SU-DHL-6 (cell line): ENCODE measurements around the gene DNER.

Source experiments
- H2AFZ ChIP-seq: fragments of 200-600 bp; sonication (generic); 2 replicates; pipeline ENCODE4 v1.6.1; 2014; ENCODE audit warnings: low read depth, mild to moderate bottlenecking, moderate library complexity, mixed read lengths, antibody characterized with exemption, low read length; ENCODE audit not compliant: severe bottlenecking
- H3F3A ChIP-seq: fragments of 200-600 bp; shearing (Covaris generic); 2 replicates; pipeline ENCODE4 v1.6.0; 2016; ENCODE audit warnings: antibody characterized with exemption, mild to moderate bottlenecking; ENCODE audit not compliant: insufficient read depth
- H3K27ac ChIP-seq: fragments of 200-600 bp; sonication (generic); 2 replicates; pipeline ENCODE4 v1.5.1; 2016; ENCODE audit warnings: low read depth, mild to moderate bottlenecking, low read length, moderate library complexity, mixed read lengths
- H3K27me3 ChIP-seq: fragments of 200-600 bp; sonication (generic), shearing (Covaris generic); 2 replicates; pipeline ENCODE4 v1.6.0; 2014; ENCODE audit warnings: mild to moderate bottlenecking, low read length
- H3K36me3 ChIP-seq: fragments of 200-600 bp; sonication (generic); 2 replicates; pipeline ENCODE4 v1.6.1; 2014; ENCODE audit warnings: mild to moderate bottlenecking, low read length, mixed read lengths
- H3K4me2 ChIP-seq: fragments of 300-600, 200-600 bp; shearing (Covaris generic), sonication (generic); 2 replicates; pipeline ENCODE4 v1.6.0; 2014; ENCODE audit warnings: low read length, low read depth, mild to moderate bottlenecking; ENCODE audit not compliant: poor library complexity, severe bottlenecking
- H3K4me3 ChIP-seq: fragments of 200-600 bp; sonication (generic); 2 replicates; pipeline ENCODE4 v1.5.1; 2014; ENCODE audit warnings: antibody characterized with exemption, low read length, mild to moderate bottlenecking, mixed read lengths; ENCODE audit not compliant: insufficient read depth, poor library complexity, severe bottlenecking
- H3K79me2 ChIP-seq: fragments of 200-600 bp; sonication (generic); 2 replicates; pipeline ENCODE4 v1.6.1; 2014; ENCODE audit warnings: mild to moderate bottlenecking, low read length, moderate library complexity; ENCODE audit not compliant: insufficient read depth
- H3K9ac ChIP-seq: fragments of 200-600 bp; sonication (generic); 2 replicates; pipeline ENCODE4 v1.7.0; 2014; ENCODE audit warnings: mild to moderate bottlenecking, low read length
- H3K9me2 ChIP-seq: fragments of 200-600 bp; sonication (generic); replicated peaks from 2 replicates; pipeline ENCODE4 v1.6.1; 2014; ENCODE audit warnings: low read length; ENCODE audit not compliant: insufficient read depth
- H3K9me3 ChIP-seq: fragments of 200-600 bp; sonication (generic); 2 replicates; pipeline ENCODE4 v1.6.1; 2014; ENCODE audit warnings: low read length, mixed read lengths; ENCODE audit not compliant: insufficient read depth
- H4K20me1 ChIP-seq: fragments of 200-600 bp; sonication (generic); 2 replicates; pipeline ENCODE4 v1.6.1; 2014; ENCODE audit warnings: low read depth, mild to moderate bottlenecking, antibody characterized with exemption, low read length, moderate library complexity, mixed read lengths
- EZH2phosphoT487 ChIP-seq: fragments of 200-600 bp; sonication (generic), shearing (Covaris generic); conservative IDR thresholded peaks from 2 replicates; pipeline ENCODE4 v1.6.1; 2018; ENCODE audit warnings: mild to moderate bottlenecking, antibody characterized with exemption, low read length, moderate library complexity, mixed read lengths
- TF ChIP-seq, protein P1 (sequence below): fragments of 200-600 bp; sonication (generic); IDR thresholded peaks from one replicate; pipeline ENCODE4 v1.5.1; 2017; ENCODE audit warnings: antibody characterized with exemption, mild to moderate bottlenecking, low read length, moderate library complexity; ENCODE audit not compliant: insufficient read depth, poor library complexity, severe bottlenecking

The DNER gene

DNA sequence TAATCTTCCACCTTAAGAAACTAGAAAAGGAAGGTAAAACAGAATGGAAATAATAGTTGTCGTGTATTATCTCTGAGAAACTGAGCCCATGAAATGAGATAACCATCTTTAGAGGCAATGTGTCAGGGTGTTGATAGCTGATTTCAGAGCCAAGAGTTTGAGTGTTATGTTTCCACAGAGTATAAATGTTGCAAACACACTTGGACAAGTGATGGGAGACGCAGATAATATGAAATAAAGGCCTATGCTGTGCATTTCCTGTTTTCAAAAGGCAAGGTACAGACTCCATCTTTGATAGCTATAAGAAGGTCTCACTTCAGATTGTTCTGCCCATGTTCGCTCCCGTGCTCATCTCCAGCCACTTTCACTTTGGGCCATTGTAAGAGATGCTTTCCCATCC, 25.9 kb upstream of the DNER start:
- no peaks in the 10 kb centered on the region for H3K27me3 ChIP-seq
- H3K4me2 ChIP-seq, result no peak overlapping the region
- H3K9me3 ChIP-seq, result peaks cover 13% of the 10 kb centered on the region; the same call in 1 of the 2 replicates
- H3K79me2 ChIP-seq, result no peaks in the 10 kb centered on the region
- no peaks in the 10 kb centered on the region for H3K36me3 ChIP-seq
- no peak overlapping the region for H3K27ac ChIP-seq
- no peak overlapping the region for H3K4me3 ChIP-seq
- H4K20me1 ChIP-seq, result no peaks in the 10 kb centered on the region
- H2AFZ ChIP-seq, result no peak overlapping the region
- no peak overlapping the region for H3K9ac ChIP-seq
- H3K9me2 ChIP-seq, result no peaks in the 10 kb centered on the region
- H3F3A ChIP-seq, result no peaks in the 10 kb centered on the region
- no peak for TF ChIP-seq EZH2phosphoT487
- TF ChIP-seq, protein P1, sequence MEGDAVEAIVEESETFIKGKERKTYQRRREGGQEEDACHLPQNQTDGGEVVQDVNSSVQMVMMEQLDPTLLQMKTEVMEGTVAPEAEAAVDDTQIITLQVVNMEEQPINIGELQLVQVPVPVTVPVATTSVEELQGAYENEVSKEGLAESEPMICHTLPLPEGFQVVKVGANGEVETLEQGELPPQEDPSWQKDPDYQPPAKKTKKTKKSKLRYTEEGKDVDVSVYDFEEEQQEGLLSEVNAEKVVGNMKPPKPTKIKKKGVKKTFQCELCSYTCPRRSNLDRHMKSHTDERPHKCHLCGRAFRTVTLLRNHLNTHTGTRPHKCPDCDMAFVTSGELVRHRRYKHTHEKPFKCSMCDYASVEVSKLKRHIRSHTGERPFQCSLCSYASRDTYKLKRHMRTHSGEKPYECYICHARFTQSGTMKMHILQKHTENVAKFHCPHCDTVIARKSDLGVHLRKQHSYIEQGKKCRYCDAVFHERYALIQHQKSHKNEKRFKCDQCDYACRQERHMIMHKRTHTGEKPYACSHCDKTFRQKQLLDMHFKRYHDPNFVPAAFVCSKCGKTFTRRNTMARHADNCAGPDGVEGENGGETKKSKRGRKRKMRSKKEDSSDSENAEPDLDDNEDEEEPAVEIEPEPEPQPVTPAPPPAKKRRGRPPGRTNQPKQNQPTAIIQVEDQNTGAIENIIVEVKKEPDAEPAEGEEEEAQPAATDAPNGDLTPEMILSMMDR, result no peak

DNA sequence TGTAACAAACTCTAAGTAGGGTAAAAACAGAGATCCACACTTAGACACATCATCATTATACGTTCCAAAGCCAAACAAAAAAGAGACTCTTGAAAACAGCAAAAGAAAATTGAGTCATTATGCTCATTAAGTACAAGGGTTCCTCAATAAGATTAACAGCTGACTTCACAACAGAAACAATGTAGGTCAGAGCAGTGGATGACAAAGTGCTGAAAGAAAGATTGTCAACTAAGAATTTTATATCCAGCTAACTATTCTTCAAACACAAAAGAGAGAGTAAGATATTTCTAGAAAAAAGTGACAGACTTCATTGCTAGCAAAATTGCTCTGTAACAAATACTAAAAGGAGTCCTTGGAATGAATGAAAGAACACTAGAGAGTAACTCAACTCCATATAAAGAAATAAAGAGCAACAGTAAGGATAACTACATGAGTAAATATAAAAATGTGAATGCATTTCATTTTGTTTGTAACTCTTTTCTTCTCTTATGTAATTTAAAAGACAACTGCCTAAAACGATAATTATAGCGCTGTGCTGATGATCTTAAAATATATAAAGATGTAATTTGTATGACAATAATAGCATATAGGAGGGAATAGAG, 23.8 kb upstream of the DNER start:
- no peaks in the 10 kb centered on the region for H4K20me1 ChIP-seq

DNA sequence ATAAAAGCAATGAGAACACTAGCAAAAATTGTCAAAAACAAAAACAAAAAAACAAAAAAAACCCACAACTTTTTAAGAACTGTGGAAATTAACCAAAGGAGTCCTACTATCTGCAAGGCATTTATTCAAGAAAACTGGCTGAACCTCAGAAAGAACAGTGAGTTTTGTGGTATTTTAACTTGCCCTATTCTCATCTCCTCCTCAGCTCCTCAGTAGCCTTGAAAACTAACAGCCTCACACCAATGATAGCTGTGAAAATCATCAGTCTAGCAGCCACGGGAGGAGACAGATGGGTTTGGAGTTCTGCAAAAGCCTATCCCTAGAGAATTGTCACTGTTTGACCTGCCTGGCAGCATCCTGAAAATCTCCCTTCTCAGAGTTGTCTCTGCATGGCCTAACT, 20.1 kb upstream of the DNER start:
- Histone ChIP-seq H3K27me3 (no peaks in the 10 kb centered on the region), H3F3A (no peaks in the 10 kb centered on the region), H4K20me1 (no peaks in the 10 kb centered on the region), H3K9ac (no peak overlapping the region), H2AFZ (no peak overlapping the region), H3K9me3 (peaks cover 13% of the 10 kb centered on the region; the same call in 1 of the 2 replicates), H3K79me2 (no peaks in the 10 kb centered on the region), H3K27ac (no peak overlapping the region), H3K4me3 (no peak overlapping the region), H3K9me2 (no peaks in the 10 kb centered on the region), H3K36me3 (no peaks in the 10 kb centered on the region), H3K4me2 (no peak overlapping the region)
- no peak for TF ChIP-seq EZH2phosphoT487
- TF ChIP-seq, protein P1, result no peak

More for the DNA sequence above, 23.8 kb upstream of the DNER start:
- no peaks in the 10 kb centered on the region for H3F3A ChIP-seq
- no peak for TF ChIP-seq EZH2phosphoT487
- TF ChIP-seq, protein P1, result no peak
- no peaks in the 10 kb centered on the region for H3K27me3 ChIP-seq
- H3K36me3 ChIP-seq, result no peaks in the 10 kb centered on the region
- no peak overlapping the region for H3K9ac ChIP-seq
- H3K9me3 ChIP-seq, result peaks cover 13% of the 10 kb centered on the region; the same call in 1 of the 2 replicates
- H3K79me2 ChIP-seq, result no peaks in the 10 kb centered on the region
- no peak overlapping the region for H3K4me2 ChIP-seq
- no peak overlapping the region for H3K4me3 ChIP-seq
- no peak overlapping the region for H3K27ac ChIP-seq
- H2AFZ ChIP-seq, result no peak overlapping the region
- no peaks in the 10 kb centered on the region for H3K9me2 ChIP-seq
